Kidney epithelial cell (primary cell): ENCODE measurements around the gene VENTX. TPM values are rescaled to one million over a fixed set of nuclear protein-coding genes. Genes with fewer than 3 reads are reported as not detected.

ENCODE experiments used
- DNase-seq: peaks from one replicate; pipeline ENCODE4 v3.0.0-alpha.2; 2010; ENCODE audit warnings: low read depth
- H3K27me3 ChIP-seq: 2 replicates; pipeline ENCODE4 v1.6.0; 2011; ENCODE audit warnings: low read length; ENCODE audit not compliant: control insufficient read depth, insufficient read depth
- H3K36me3 ChIP-seq: 2 replicates; pipeline ENCODE4 v1.5.1; 2011; ENCODE audit warnings: low read length; ENCODE audit not compliant: control insufficient read depth, insufficient read depth
- H3K4me3 ChIP-seq: 2 replicates; pipeline ENCODE4 v1.5.1; 2011; ENCODE audit warnings: low read depth, mild to moderate bottlenecking, control low read depth, low read length
- CTCF ChIP-seq: IDR thresholded peaks from 2 replicates; pipeline ENCODE4 v1.5.1; 2011; ENCODE audit warnings: mild to moderate bottlenecking, moderate library complexity, low read length, control low read depth, inconsistent platforms; ENCODE audit not compliant: insufficient read depth, poor library complexity, severe bottlenecking
- total RNA-seq: library from RNA; depleted of rRNA; stranded (reverse); fragments of >200 nt; gene quantifications from 2 replicates; pipeline ENCODE4 v1.2.3, GENCODE V29; 2015

VENTX gene
- total RNA-seq, 1 donor from 2014 or later = not detected

- no peak for DNase-seq
- H3K27me3 ChIP-seq = no peaks in the 10 kb centered on the region
- H3K4me3 ChIP-seq = no peak overlapping the region
- TF ChIP-seq CTCF = no peak
- H3K36me3 ChIP-seq = no peaks in the 10 kb centered on the region
Measured at GRCh38 chr10:133211959-133212852, 25.4 kb upstream of the VENTX start.

GRCh38 chr10:133212853-133213494, 24.7 kb upstream of the VENTX start:
- no peak for TF ChIP-seq CTCF
- no peak overlapping the region for H3K4me3 ChIP-seq
- no peak for DNase-seq
- H3K27me3 ChIP-seq = no peaks in the 10 kb centered on the region
- H3K36me3 ChIP-seq = no peaks in the 10 kb centered on the region

- no peak for DNase-seq
- Histone ChIP-seq H3K4me3 (no peak overlapping the region), H3K36me3 (no peaks in the 10 kb centered on the region), H3K27me3 (peaks cover 2% of the 10 kb centered on the region)
- no peak for TF ChIP-seq CTCF
Measured at GRCh38 chr10:133213641-133214467, 23.8 kb upstream of the VENTX start.

- Histone ChIP-seq H3K27me3 (peaks cover 11% of the 10 kb centered on the region), H3K36me3 (no peaks in the 10 kb centered on the region), H3K4me3 (no peak overlapping the region)
- no peak for DNase-seq
- TF ChIP-seq CTCF = no peak
Measured at GRCh38 chr10:133214468-133215410, 22.9 kb upstream of the VENTX start.

- Histone ChIP-seq H3K27me3 (peaks cover 12% of the 10 kb centered on the region), H3K4me3 (no peak overlapping the region), H3K36me3 (no peaks in the 10 kb centered on the region)
- no peak for DNase-seq
- TF ChIP-seq CTCF = no peak
Measured at GRCh38 chr10:133215586-133215985, 22.1 kb upstream of the VENTX start.
